Raji (cell line): Measurements from ENCODE around the gene TACO1.

Experiments
- POLR2A ChIP-seq: IDR thresholded peaks from 2 replicates; pipeline ENCODE4 v1.6.1; 2011; ENCODE audit warnings: low read depth, low read length, control low read depth; ENCODE audit not compliant: insufficient read depth

TACO1 gene

DNA sequence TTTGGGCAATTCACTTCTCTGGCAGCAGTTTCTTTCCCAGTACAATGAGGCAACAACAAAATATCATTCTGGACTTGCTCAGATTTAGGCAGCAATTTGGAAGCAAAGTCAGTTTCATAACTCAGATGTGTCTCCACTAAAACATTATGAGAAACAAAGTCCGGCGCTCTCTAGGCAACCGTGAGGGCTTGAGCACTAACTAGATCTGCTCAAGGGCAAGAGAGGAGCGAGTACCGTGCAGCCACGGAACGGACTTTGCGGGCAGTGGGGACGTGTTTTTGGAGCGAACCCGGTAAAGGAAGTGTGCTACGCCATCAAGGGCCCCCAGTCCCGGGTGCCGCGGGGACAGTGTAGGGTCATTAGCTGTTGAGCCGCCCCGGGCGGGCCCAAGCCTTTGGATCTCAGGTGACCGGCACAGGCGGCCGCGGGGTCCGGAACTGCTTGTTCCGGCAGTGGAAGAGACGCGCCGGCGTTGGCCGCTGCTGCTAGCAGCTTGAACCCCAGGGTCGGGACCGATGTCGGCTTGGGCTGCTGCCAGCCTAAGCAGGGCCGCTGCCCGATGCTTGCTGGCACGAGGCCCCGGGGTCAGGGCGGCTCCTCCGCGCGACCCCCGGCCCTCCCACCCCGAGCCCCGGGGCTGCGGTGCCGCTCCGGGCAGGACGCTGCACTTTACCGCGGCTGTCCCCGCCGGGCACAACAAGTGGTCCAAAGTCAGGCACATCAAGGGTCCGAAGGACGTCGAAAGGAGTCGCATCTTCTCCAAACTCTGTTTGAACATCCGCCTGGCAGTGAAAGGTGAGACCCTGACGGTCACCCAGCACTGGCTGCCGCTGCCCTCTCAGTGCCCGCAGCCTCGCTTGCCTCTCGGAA lies at the start of gene TACO1:
TACO1 (plus strand) TSS at position 327 of the 870 bp plus-strand sequence; CDS start at position 516, 189 bp downstream.
- TF ChIP-seq POLR2A = peak; percentile 82

DNA sequence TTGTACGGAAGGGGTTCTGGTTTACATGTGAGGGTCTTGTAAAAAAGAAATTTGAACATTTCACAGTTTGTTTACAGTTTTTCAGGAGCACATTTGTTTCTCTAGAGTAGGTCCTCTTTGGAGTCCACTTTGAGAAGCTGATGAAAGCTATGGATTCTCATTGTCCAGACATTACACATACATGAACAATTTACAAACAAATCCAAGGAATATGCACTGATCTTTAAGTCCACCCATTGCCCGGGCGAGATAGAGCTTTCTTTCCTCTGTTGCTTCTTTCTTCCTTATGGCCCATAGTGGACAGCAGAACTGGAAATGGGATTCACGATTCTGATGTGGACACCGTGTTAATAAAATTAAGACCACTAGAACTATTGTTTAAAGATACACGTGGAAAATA lies 48.5 kb upstream of the TACO1 start:
- no peak for TF ChIP-seq POLR2A

DNA sequence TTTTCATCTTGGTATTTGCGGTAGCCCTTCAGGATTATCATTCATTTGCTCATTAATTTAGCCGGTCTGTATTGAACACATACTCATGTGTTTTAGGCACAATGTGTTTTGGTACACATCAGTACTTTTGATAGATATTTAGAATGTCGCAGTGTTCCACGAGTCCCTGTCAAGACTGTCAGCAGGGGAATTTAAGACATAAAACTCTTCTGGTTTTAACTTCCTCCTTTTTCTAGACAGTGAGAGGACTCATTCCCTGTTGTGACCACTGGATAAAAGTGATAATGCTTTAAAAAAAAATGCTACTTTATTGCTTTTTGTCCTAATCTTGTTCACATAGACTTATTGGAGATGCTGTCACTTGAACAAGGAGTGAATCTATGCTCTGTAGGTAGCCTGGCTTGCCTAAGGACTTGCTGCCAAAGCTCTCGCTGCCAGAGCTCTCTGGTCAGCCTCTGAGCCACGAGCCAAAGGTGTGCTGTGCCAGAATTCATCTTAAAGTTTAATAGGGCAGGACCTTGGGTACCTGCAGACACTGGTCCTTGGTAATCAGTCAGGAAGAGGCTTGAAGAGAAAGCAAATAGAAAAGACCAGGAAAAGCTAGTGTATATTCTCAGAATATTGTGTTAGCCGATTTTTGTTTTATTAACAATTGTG lies 45.1 kb upstream of the TACO1 start:
- no peak for TF ChIP-seq POLR2A

DNA sequence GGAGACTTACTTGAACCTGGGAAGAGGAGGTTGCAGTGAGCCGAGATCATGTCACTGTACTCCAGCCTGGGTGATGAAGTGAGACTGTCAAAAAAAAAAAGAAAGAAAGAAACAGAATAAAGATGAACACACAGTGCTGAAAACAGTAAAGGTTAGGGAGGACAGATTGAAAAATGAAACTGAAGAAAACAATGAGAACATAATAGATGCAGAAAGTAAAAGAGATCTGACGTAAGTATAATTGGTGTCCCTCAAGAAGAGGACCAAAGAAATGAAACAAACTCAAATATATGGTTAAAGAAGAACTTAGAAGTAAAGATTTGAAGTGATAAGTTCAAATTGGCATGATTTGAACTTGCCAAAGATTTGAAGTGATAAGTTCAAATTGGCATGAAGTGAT lies 43.3 kb upstream of the TACO1 start:
- no peak for TF ChIP-seq POLR2A

DNA sequence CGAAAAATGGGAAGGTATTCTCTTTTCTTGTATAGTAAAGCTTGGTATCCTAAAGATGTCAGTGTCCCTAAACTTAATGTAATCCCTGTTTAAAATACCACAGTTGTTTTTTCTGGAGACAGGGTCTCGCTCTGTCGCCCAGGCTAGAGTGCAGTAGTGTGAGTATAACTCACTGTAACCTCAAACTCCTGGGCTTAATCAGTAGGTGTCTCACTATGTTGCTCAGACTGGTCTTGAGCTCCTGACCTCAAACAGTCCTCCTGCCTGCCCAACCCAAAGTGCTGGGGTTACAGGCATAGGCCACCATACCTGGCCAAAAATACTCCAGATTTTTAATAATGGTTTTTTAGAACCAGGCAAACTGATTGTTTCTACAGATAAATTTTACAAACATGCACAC lies 42.3 kb upstream of the TACO1 start:
- no peak for TF ChIP-seq POLR2A

DNA sequence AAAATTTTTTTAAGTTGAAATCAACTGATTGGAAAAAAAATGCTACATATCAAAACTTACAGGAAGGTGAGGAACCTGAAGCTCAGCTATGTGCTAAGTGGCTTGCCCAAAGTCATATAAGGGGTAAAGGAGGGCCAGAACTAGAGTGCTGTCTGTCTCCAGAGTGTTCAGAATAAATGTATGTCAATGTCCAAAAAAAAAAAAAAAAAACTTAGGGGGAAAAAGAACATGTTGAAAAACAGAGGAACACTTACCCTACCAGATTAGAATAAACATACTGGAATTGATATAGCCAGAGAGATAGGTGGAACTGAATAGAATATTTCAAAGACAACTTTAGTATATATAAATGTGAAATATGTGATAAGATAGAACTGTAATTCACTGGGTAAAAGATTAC lies 38.9 kb upstream of the TACO1 start:
- no peak for TF ChIP-seq POLR2A

DNA sequence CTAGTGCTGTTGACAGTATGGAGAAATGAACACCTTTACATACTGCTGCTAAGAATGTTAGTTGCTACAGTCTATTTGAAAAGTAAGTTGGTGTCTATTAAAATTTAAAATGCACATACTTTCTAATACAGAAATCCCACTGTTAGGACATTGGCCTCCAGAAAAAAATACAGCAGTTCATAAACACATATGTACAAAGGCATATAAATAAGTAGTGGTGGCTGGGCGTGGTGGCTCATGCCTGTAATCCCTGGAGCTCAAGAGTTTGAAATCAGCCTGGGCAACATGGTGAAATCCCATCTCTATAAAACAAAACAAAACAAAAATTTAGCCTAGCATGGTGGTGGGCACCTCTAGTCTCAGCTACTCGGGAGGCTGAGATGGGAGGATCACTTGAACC lies 37.4 kb upstream of the TACO1 start:
- no peak for TF ChIP-seq POLR2A

DNA sequence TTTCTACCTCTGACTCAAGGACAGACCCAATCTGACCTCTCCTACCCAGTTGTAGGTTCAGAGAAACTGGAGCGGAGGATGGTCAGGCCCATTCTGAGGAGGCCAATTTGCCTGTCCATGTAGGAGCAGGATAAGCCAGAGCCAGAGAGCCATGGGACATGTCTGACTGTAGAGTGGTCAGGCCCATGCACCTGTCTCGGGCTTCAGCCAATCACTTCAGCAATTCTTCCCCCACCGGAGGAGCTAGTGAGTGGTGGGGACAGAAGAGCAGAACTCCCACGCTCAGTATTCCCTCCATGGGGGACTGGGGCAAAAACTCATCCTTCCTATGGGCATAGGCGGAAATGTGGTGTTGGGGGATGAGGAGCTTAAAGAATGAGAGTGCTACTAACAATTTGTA lies 36.1 kb upstream of the TACO1 start:
- no peak for TF ChIP-seq POLR2A

DNA sequence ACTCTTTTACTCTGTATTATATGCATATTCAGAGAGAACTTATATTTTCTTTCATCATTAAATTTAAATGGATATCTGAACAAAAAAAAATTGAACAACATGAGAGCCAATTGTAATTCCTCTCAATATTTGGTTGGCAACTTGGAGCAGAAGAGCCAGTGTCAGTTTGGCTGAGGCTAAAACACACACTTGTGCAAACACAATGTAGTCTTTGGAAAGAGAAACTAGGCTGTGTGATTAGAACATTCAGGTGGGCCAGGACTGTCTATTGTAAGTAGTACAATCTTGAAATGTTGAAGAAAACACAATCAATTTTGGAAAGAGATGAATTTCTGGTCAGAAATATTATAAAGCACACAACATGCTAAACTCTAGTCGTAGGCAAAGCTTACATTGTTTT lies 33.5 kb upstream of the TACO1 start:
- TF ChIP-seq POLR2A = no peak

DNA sequence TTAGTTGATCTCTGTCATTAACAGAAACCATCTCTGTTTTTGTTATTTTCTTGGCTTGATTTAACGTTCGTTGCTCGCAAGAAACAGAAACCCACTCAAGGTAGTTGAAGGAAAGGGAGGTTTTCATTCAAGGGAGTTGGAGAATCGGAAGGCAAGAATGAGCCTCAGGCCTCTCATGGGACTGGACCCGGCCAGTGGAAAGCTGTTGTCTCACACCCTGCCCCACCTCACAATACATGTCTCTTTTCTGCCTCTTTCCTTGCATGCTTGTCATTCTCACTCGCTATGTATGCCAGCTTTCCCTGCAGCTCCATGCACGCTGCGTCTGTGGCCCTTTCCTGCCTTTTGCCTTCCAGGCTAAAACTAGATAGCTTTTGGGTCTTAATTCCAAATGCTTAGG lies 32.1 kb upstream of the TACO1 start:
- TF ChIP-seq POLR2A = no peak

DNA sequence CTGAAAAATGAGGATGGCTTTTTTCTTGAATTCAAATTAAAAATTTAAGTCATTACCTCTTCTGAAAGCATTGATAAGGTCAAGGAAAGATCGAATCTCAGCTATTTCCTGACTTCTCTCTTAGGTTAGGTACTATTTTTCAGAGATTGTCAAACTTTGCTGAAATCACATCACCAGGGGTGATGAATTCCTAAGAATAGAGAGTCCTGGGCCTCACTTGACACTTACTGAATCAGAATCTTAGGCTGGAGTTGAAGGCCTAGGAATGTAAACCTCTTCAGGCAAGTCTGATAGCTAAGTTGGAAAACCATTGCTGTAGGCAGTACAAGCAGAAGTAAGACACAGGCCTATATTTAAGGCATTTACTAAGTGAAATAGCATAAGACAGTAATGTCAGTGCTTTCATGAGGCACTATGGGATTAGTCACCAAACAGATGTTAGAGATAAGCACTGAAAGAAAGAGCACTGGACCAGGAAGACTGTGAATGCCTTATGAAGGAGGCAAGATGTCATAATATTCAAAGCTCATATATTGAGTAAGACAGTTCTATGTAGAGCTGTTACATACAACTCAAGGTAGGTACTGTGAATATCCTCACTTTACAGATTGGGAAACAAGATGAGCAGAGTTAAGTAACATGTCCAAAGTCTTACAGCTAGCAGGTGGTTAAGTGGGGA lies 28.9 kb upstream of the TACO1 start:
- no peak for TF ChIP-seq POLR2A

DNA sequence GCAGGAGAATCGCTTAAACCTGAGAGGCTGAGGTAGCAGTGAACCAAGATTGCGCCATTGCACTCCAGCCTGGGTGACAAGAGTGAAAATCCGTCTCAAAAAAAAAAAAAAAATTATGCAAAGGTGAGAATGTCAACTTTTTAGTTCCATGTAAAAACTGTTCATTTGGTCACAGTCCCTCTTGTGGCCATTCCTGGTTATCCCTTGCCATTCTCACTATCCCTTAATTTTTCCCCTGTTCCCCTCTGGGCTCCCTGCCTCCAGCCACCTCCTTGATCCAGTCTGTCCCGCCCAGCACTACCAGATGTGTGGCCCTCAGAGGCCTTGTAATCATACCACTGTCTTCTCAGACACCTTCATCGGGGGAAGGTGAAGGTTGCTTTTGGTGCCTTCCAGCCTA lies 27.1 kb upstream of the TACO1 start:
- no peak for TF ChIP-seq POLR2A

DNA sequence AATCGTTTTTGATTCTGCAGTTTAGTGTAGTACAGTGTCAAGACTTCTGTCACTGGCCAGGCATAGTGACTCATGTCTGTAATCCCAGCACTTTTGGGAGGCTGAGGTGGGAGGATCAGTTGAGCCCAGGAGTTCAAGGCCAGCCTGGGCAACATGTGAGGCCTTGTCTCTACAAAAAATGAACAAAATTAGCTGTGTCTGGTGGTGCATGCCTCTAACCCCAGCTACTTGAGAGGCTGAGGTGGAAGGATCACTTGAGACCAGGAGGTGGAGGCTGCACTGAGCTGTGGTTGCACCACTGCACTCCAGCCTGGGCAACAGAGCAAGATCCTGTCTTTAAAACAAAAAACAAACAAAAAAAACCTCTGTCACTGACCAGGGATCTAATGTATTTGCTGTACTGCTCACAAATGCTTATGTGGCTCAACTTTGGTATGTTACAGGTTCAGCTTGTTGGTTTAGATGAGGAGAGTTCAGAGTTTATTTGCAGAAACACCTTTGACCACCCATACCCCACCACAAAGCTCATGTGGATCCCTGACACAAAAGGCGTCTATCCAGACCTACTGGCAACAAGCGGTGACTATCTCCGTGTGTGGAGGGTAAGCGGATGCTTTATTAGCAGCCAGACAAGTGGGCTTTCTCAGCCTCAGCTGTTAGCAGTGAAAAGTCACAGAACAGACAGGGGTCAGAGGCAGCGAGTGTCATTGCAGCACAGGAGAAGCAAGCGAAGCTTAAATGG lies 22.5 kb upstream of the TACO1 start:
- TF ChIP-seq POLR2A = no peak

DNA sequence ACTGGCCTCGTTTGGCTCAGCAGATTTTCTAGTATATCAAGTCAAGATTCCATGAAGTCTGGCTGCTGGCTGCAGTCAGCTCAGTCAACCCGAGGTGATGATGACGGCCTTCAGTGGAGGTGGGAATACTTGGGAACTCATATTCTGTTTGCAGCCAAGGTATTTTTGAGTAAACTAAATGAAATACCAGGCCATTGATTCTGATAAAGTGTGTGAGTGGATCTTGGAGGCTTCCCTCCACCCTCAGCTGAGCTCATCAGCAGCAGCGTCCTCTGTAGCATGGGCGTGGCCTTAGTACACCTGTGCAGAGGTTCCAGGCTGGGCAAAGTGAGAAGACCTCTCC lies 22.0 kb upstream of the TACO1 start:
- no peak for TF ChIP-seq POLR2A

DNA sequence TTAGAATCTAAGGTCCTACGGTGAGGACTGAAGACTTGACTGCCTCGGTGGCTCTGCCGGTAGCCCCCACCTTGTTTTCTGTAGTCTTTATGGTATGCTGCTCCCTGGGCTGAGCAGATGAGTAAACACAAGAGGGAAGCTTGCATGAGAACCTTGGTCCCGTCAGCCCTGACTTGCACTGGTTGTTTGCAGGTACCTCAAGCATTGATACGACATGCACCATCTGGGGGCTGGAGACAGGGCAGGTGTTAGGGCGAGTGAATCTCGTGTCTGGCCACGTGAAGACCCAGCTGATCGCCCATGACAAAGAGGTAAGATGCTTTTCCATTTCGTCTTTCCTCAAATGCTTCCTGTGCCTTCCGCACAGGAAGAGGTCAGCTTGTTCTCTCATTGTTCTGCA lies 21.1 kb upstream of the TACO1 start:
- no peak for TF ChIP-seq POLR2A
